ENCODE data around the gene LY6G5B.
A peak's percentile ranks its signal among the peaks of the same experiment; 100 is the strongest.

LY6G5B gene, protein sequence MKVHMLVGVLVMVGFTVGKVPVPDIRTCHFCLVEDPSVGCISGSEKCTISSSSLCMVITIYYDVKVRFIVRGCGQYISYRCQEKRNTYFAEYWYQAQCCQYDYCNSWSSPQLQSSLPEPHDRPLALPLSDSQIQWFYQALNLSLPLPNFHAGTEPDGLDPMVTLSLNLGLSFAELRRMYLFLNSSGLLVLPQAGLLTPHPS

DNA sequence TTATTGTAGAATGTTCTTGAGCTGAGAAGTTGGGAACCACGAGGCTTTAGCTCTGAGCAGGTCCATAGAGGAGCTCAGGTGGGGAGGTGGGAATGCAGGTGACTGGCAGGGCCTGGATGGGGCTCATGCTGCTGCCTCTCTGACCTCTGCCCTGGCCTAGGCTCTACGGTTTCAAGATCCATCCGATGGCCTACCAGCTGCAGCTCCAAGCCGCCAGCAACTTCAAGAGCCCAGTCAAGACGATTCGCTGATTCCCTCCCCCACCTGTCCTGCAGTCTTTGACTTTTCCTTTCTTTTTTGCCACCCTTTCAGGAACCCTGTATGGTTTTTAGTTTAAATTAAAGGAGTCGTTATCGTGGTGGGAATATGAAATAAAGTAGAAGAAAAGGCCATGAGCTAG is at the start of gene LY6G5B:
Gene LY6G5B (plus strand): TSS at position 301 of the 400 bp plus-strand sequence. CDS start 975 bp downstream, outside the sequence.
- DNase-seq, result no peak

DNA sequence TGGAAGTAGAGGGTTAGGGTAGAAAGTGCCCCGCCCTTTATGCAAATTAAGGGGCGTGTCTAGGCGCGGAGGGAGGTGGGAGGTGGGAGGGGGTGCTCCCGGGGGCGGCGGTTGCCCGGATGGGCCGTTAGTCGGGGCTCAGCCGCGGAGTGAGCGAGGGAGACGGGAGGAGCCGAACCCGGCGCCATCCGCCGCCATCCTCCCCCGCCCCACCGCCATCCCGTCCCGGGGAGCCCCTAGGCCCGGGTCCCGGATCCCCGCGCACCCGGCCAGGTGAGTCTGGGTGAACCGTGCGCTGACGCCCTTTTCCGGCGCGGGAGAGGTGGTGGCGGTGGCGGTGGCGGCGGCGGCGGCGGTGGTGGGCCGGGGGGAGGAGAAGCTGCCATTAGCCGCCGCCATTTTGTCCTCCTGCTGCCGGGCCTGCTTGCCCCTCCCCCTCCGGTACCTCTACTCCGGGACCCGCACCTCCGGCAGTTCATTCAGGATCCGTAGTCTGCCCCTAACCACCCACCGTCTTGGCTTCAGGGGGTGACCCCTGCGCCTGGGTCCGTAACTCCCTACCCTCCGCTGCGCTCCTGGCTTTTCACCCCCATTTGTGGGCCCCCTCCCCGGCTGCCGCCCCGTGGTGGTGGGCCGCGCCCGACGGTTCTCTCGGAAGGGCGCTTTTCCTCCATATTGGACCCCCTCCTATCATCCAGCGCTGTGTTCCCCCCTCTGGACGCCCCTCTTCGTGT is 49.0 kb upstream of the LY6G5B start, which contains the start of gene PRRC2A:
Gene PRRC2A (plus strand): TSS at position 130 of the 734 bp plus-strand sequence. CDS start 2,075 bp downstream, outside the sequence.
- peak; percentile 40 to 79 for DNase-seq

DNA sequence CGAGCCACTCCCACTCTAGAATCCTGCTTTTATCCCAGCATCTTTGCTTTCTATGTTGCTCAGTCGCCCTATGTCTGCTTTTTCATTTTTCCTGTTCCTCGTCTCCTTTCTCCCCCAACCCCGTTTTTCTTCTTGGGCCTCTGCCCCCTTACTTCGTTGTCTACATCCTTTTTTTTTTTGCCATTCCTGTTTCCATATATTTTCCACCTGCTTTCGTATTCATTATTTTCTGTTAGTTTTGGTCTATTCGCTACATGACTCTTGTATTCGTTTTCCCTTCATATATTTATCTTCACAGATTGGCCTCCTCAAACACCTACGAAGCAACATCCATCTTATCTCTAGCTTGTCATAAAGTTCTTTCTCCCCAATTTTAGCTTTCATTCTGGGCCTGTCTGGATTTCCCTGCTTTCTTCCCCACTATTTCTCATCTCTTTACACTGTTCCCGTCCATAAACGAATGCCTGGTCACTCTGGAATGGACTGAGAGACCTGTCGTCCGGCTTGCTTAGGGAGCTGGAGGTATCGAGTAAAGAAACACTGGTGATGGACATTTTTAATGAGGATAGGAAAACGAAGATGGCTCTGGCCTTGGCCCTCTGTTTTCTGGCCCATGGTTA is 48.3 kb upstream of the LY6G5B start:
- no peak for DNase-seq

DNA sequence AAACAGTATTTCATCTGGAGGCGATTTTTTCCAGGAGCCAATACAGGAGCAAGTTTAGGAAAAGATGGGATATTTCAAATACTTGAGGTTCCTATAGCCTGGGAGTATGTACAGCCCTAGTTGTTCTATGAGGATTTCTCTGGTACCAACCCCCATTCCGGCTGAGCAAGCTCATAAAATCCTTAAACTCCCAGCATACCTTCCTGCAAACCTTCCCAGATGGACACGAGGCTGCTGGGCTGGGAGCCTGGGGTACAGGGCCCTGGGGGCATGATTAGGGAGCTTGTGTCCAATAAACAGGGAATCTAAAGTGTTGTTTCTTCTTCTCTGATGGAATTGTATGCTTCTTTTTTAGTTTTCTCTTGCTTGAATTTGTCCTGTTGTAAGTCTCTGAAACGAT is 47.8 kb upstream of the LY6G5B start:
- DNase-seq, result no peak

DNA sequence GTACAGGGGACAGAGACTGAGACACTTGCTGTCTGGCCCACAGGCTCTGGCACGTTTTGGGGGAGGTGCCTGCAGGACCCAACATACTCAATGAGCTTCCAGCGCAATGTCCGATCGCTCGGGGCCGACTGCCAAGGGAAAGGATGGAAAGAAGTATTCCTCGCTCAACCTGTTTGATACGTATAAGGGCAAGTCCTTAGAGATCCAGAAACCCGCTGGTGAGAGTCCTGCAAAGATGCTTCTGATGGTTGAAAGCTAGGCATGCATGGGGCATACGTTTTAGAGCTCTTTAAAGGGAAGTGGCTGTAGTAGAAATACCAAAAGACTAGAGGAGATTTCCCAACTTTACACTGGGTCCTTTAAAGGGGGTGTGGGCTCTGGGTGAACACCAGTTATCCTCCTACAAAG is 47.1 kb upstream of the LY6G5B start:
- no peak for DNase-seq

DNA sequence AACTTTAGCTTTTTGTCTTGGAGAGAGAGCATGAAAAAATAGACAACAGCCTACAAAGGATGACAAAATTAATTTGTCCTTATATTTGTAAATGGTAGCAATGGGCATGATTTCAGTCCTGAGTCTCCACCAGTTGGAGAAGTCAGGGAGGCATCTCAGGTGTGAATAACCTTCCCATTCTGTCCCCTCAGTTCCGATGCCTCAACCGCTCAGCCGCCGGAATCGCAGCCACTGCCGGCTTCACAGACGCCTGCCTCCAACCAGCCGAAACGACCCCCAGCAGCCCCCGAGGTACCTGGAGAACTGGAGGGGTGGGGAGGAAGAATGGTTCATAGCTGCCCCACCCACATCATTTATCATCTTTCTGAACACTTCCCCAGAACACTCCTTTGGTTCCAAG is 45.7 kb upstream of the LY6G5B start:
- no peak for DNase-seq

DNA sequence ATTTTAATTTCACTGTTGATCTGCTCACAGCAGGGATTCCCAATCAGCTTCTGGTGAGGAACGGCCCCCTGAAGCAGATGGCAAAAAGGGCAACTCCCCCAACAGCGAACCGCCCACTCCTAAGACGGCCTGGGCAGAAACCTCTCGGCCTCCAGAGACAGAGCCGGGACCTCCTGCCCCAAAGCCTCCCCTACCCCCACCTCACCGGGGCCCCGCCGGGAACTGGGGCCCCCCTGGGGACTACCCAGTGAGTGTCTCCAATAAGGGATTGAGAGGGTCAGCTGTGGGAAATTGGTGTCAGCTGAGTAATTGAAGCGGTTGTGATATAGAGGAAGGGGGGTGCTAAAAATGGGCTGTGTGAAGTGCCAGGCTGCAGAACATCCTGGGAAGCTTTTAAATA is 42.8 kb upstream of the LY6G5B start:
- DNase-seq, result no peak

DNA sequence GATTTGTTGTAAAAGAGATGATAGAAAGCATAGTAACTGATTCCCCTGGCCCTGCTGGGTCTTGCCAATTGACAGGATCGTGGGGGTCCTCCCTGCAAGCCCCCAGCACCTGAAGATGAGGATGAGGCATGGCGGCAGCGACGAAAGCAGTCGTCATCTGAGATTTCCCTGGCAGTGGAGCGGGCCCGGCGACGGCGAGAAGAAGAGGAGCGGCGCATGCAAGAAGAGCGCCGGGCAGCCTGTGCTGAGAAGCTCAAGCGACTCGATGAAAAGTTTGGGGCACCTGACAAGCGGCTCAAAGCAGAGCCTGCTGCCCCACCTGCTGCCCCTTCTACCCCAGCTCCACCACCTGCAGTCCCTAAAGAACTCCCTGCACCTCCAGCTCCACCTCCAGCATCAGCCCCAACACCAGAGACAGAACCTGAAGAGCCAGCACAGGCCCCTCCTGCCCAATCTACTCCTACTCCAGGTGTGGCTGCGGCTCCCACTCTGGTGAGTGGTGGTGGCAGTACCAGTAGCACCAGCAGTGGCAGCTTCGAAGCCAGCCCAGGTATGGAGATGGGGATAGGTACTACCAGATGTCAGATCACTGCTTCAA is 42.0 kb upstream of the LY6G5B start:
- no peak for DNase-seq

DNA sequence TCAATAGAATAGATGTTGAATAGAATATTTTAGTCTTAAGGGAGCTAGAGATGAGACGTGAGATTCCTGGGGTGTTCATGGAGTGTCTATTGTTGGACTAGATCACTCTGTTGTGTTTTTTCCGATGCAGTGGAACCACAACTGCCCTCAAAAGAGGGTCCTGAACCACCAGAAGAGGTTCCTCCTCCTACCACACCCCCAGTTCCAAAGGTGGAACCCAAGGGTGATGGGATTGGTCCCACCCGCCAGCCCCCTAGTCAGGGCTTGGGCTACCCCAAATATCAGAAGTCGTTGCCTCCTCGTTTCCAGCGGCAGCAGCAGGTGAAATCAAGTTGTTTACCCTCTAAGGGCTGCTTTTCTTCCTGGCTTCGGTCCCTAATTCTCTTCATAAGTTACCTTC is 40.8 kb upstream of the LY6G5B start:
- no peak for DNase-seq

DNA sequence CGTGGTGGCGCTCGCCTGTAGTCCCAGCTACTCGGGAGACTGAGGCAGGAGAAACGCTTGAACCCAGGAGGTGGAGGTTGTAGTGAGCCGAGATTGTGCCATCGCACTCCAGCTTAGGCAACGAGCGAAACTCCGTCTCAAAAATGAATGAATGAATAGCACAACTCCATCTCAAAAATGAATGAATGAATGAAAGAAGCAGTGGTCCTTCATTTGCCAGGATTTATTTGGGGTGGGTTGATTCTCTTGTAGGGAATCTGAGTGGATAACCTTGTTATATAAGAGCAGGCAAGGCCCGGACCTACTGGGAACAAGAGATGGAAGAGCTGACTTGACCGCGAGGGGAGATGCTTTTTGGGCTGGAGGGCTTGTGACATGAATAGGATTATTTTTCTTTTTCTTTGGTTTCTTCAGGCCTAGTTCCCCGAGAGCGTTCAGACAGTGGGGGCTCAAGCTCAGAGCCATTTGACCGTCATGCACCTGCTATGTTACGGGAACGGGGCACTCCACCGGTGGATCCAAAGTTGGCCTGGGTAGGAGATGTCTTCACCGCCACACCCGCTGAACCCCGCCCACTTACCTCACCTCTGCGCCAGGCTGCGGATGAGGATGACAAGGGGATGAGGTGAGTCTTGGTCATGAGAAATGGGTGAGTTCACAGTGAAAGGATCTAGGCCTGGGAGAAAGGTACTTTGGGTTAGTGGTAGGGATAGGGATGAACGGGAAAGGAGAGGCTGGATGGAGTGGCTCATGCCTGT is 39.4 kb upstream of the LY6G5B start:
- no peak for DNase-seq

DNA sequence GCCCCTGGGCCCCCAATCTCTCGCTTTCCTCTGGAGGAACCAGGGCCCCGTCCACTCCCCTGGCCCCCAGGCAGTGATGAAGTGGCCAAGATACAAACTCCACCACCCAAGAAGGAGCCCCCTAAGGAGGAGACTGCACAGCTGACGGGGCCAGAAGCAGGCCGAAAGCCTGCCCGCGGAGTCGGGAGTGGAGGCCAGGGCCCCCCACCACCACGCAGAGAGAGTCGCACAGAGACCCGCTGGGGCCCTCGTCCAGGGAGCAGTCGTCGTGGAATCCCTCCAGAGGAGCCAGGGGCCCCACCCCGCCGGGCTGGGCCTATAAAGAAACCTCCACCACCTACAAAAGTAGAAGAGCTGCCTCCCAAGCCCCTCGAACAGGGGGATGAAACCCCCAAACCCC is 38.6 kb upstream of the LY6G5B start:
- DNase-seq, result no peak

DNA sequence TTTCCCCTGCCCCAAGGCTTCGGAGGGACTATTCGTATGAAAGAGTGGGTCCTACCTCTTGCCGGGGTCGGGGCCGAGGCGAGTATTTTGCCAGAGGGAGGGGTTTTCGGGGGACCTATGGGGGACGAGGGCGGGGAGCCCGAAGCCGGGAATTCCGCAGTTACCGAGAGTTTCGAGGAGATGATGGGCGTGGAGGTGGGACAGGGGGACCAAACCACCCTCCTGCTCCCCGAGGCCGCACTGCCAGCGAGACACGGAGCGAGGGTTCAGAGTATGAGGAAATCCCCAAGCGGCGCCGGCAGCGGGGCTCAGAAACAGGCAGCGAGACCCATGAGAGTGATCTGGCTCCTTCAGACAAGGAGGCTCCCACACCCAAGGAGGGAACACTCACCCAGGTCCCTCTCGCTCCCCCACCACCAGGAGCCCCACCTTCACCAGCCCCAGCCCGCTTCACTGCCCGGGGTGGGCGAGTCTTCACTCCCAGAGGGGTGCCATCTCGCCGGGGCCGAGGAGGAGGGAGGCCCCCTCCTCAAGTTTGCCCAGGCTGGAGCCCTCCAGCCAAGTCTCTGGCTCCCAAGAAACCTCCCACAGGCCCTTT is 38.0 kb upstream of the LY6G5B start:
- no peak for DNase-seq

DNA sequence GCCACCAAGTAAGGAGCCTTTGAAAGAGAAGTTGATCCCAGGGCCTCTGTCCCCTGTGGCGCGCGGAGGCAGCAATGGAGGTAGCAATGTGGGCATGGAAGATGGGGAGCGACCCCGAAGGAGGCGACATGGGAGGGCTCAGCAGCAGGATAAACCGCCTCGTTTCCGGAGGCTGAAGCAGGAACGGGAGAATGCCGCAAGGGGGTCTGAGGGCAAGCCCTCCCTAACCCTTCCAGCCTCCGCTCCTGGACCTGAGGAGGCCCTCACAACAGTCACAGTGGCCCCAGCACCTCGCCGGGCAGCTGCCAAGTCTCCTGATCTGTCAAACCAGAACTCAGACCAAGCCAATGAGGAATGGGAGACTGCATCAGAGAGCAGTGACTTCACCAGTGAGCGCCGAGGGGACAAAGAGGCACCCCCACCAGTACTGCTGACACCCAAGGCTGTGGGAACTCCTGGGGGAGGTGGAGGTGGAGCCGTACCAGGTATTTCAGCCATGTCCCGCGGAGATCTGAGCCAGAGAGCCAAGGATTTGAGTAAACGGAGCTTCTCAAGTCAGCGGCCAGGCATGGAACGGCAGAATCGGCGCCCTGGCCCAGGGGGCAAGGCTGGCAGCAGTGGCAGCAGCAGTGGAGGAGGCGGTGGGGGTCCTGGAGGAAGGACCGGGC is 37.4 kb upstream of the LY6G5B start:
- no peak for DNase-seq

DNA sequence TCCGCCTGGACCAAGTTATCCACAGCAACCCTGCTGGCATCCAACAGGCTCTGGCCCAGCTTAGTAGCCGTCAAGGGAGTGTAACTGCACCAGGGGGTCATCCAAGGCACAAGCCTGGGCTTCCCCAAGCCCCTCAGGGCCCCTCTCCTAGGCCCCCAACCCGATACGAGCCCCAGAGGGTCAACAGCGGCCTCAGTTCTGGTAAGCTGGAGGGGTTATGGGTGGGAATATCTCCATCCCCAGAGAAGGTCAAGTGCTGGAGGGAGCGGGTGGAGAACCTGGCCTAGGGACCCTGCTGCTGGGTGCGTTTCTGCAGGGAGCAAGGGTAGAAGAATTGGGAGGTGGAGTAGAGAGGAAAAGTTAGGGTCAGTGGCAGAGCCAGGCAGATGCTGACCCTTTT is 36.3 kb upstream of the LY6G5B start:
- DNase-seq, result no peak

DNA sequence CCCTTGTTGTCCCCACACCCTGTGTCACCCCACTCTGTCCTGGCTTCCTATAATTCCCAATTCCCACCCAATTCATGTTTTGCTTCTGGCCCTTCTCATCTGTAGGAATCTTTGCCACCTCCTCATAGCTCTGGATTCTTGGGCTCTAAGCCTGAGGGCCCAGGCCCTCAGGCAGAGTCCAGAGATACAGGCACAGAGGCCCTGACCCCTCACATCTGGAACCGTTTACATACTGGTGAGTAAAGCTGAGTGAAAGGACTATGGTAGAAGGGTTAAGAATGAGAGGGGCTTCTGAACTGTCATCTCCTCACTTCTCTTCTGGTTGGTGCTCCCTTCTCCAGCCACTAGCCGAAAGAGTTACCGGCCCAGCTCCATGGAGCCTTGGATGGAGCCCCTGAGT is 35.6 kb upstream of the LY6G5B start:
- no peak for DNase-seq

DNA sequence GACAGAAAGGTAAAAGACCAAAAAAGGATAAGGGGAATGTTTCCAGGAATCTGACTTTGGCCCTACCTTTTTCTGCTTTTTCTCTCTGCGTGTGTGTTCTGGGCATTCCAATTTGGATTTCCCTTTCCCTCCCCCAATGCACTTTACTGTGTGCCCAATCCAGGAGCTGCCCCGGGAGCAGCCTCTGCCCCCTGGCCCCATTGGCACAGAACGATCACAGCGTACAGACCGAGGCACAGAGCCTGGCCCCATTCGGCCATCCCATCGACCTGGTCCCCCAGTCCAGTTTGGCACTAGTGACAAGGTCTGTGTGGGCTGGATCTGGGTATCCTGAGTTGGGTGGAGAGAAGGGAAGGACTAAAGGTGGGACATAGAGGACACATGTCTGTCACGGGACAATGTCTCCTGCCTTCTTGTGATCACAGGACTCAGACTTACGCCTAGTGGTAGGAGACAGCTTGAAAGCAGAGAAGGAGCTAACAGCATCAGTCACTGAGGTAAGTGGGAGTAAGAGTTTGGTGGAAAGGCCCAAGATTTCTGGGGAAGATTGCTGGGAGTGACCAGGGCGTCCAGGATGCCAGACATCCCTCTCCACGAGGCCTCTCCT is 34.7 kb upstream of the LY6G5B start:
- DNase-seq, result no peak

DNA sequence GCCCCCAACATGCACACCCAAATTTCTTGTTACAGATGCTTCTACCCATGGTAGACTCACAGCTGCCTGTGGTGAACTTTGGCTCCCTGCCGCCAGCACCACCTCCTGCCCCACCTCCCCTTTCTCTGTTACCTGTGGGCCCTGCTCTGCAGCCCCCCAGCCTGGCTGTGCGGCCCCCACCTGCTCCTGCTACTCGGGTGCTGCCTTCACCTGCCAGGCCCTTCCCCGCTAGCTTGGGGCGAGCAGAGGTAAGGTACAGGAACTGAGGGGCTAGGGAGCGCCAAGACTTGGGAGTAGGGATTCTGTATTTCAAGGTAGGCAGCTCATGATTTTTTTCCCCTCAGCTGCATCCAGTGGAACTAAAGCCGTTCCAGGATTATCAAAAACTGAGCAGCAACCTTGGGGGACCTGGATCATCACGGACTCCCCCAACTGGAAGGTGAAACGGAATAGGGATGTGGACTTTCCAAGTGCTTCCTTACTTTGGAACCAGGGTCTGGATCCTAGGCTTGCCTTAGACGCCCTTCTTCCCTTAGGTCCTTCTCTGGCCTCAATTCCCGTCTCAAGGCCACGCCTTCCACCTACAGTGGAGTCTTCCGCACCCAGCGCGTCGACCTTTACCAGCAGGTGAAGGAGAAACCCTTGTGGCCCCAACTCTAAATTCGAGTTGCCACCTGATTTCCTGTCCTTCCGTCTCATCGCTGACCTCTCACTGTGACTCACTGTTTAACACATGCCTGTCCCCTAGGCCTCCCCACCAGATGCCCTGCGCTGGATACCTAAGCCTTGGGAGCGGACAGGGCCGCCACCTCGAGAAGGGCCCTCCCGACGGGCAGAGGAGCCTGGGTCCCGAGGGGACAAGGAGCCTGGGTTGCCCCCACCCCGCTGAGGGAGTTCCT is 32.8 kb upstream of the LY6G5B start:
- no peak for DNase-seq

DNA sequence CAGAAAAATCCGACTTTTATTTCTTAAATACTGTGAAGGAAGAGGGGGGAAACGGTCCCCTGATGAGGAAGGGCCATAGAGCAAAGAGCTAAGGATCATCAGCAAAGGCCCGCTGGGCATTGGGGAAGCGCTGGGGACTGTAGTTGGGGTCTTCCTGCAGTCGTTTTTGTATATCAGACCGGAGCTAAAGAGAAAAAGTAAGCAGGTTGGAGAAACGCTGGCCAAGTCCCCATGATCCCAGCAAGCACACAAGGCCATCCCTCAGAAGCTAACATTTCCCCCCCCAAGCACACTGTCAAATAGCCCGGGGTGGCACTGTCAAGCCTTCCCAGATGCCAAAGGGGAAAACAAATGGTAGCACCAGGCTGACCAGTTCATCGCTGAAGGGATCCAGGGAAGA is 30.7 kb upstream of the LY6G5B start:
- DNase-seq, result no peak

DNA sequence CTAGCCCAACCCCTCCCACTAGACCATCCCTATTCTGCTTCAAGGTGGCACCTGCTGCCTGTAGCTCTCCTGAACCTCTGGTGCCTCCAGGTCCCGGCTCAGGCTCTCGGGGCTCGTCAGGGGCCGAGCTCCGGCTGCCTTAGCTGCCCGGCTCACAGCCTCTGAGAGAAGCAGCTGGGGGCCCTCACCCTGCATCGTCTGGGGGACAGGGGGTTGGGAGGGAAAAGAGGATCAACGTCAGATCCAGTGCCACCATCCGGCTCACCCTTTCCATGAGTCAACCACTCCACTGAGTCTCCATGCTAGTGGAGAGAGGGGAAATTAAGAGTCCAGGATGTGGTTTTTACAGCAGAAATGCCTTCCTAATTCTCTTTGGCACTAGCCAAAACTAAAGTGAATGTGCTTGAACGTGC is 30.3 kb upstream of the LY6G5B start:
- no peak for DNase-seq

DNA sequence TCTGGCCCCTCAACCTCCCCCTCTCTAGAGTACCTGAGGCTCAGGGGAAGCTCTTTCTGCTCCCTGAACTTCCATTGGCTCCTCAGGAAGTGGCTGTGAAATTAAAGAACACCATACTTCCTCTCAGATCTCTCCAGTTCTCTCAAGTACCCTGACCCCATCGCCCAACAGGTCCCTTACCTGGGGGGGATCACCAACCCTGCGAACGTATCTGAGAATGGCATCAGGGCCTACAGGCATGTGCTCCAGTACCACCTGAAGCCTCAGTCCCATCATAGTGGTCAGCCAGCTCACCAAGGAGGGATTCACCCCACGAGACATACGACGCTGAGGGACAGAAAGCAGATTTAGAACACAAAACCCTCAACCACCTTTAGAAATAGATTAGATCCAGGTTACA is 29.2 kb upstream of the LY6G5B start:
- no peak for DNase-seq

DNA sequence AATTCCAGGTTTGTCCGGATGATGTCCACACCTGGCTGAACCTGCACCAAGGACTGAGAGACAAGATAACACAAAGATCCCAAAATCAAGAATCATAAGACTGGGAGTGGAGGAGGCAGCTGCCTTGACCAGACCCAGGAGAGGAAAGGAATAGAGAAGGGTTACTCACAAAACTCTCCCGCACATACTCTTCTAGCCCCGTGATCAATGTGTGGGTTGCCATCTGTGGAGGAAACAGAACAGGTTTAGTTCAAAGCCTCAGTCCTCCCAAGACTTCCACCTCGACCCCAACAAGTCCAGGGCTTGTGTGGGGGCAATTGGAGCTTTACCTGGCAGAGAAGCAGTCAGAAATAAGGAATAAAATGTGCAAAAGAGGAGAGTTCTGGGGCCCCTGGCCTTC is 28.4 kb upstream of the LY6G5B start:
- no peak for DNase-seq
